Measurements from ENCODE around the gene KNDC1.
"Not testable (repeated sequence)": the region's sequence is repeated elsewhere in the genome, so short reads cannot be mapped to it uniquely, and the experiment has no call there.

KNDC1 gene

DNA sequence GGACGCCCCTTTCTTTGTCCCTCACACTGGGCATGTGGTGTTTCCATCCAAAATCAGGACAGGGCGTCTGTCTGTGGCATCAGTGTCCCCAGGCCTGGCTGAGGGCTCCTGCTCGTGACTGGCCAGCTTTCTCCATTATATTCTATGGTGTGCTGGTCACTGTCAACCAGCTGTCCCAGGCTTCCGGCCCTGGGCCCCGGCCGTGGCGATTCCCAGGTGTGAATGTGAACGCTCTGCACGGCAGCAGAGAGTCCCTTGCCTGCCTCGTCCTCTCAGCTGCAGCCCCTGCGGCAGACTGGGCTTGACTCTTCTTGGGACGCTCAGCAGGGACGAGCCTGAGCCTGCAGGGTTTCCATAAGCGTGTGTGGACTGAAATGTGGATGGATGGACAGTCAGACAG lies 64.1 kb downstream of the KNDC1 start:
- DNase-seq: no peak

DNA sequence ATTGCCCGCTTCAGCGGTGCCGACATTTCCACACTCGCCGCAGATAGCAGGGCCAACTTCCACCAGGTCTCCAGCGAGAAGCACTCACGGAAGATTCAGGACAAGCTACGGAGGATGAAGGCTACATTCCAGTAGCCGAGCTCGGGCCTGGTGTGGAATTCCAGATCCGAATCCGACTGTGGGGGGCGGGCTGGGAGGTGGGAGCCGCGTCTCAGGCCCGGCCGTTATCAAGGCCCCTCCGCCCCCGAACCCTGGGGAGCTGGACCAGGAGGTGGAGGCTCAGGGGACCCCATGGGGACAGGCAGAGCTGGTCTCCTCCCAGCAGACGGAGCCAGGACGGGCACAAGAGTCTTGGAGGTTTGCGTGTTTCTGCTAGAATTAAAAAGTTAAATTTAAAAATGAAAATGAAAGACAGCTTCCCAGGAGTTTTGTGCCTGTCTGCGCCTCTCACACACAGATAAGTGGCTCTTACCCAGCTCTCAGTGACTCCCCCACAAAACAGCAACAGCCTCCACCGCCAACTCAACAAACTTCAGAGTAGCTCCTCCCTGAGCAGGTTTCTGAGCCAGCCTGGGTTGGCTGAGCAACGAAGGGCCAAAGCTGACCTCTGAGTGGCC lies 64.8 kb downstream of the KNDC1 start:
- DNase-seq: no peak

DNA sequence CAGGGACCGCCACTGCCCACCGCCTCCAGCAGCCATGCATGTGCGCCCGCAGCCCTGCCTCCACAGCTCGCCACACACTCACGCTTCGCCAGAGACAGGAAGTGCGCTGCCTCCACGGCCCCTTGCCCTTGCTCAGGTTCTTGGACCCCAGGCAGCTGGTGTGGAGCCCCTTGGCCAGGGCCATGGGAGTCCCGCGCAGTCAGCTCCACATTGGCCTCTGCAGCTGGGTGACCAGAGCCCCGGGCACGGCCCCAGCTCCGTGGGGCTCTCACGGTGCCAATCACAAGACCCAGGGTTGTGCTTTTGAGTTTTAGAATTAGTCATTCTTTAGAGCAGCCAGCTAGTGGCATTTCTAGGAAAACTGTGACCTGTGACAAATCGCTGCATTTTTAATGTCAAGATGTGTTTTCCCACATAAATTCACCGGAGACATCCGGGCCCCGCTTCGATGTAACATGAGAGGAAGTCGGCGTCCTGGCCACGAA lies 65.7 kb downstream of the KNDC1 start:
- no peak for DNase-seq

DNA sequence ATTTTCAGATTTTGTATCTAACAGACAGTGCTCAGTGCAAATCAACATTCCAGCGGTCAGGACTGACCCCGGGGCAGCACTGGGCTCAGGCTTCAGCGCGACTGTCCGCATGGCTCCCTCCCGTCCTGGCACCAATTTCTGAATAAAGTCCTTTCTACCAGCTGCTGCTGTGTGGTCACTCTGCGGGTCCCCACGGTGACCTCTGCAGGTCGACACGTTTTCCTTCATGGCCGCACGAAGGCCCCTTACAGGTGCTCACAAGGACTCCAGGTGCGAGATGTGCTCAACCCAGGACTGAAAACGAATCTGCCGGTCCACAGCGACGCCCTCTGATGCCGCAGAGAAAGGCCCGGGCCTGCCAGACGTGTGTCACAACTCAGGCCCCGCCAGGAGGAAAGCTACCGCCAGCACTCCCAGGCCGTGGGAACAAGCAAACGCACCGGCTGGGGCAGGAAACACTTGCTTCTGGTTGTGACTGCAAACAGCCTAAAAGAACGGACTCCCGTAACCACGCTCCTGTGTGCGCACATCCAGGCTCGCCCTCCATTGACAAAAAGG lies 66.3 kb downstream of the KNDC1 start:
- no peak for DNase-seq

DNA sequence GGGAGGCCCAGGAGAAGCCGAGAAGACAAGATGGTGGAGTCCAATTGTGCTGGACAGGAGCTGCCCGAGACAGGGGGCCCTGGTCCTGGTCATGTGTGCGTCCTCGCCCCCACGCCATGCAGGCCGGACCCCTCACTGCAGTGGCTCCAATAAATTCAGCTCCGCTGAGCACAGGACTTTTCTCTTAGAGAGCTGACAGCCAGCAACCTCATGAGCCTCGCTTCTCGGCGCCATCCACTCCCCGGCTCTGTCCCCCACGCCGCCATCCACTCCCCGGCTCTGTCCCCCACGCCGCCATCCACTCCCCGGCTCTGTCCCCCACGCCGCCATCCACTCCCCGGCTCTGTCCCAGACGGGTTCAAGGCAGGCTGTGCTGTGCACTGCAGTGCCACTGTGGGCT lies 67.2 kb downstream of the KNDC1 start:
- no peak for DNase-seq

DNA sequence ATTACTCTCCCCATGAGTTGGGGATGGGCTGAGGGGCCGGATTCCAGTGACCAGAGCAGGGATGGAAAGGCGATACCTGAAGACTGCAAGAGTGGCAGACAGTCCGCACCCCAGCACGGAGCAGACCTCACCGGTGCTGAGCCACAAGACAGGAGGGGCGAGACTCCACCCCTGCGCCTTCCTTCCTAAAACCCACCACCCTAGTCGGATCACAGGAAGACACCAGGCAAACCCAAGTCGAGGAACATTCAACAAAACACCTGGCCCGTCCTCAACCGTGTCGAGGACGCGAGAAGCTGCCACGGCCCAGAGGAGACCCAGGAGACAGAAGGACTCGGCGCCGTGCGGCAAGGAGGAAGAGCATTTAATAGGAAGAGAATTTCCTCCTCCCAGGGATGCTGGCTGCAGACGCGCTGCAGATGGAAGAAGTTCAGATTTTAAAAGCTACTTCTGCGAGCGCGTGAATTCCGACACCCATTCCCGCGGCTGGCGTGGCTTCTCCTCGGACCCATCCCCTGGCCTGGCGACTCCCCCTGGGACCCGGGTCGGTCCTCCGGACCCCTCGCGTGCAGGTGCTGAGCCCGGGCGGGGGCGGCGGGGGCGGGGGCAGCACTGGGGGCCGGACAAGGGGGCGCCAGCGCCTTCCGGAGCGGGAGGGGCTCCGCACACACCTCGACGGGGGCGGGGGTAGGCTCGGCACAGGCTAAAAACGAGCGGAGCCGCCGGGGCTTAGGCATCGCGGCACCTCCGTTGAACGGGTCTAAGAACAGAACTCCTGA lies 69.4 kb downstream of the KNDC1 start:
- no peak for DNase-seq

DNA sequence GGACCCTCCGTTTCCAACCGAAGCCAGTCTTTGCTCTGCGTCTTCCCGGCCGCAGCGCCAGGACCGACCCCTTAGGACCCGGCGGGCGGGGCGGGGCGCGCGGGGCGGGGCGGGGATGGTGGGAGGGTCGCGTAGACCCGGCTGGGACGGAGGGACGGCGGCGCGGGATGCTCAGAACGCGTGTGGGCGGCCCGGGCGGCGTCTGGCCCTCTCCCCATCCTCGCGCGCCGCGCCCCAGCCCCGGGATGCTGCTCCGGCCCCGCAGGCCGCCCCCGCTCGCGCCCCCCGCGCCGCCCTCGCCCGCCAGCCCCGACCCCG lies 70.0 kb downstream of the KNDC1 start, which contains the start of gene UTF1:
UTF1 (plus strand) TSS at position 174 of the 318 bp plus-strand sequence; CDS start at position 246, 72 bp downstream.
- DNase-seq: no peak

DNA sequence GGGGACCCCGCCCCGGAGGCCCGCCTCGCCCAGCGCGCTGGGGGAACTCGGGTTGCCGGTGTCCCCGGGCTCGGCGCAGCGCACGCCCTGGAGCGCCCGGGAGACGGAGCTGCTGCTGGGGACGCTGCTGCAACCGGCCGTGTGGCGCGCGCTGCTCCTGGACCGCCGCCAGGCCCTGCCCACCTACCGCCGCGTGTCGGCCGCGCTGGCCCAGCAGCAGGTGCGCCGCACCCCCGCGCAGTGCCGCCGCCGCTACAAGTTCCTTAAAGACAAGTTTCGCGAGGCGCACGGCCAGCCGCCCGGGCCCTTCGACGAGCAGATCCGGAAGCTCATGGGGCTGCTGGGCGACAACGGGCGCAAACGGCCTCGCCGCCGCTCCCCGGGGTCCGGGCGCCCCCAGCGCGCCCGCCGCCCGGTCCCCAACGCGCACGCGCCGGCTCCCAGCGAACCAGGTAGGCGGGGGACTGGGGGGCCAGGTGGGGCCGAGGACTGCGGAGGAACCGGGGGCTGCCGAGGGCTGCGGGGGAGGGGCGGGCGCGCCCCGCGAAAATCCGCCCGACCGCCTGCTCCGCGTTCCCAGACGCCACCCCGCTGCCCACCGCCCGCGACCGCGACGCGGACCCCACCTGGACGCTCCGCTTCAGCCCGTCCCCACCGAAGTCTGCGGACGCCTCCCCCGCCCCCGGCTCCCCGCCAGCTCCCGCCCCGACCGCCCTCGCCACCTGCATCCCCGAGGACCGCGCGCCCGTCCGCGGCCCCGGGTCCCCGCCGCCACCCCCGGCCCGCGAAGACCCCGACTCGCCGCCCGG lies 70.6 kb downstream of the KNDC1 start:
- no peak for DNase-seq

DNA sequence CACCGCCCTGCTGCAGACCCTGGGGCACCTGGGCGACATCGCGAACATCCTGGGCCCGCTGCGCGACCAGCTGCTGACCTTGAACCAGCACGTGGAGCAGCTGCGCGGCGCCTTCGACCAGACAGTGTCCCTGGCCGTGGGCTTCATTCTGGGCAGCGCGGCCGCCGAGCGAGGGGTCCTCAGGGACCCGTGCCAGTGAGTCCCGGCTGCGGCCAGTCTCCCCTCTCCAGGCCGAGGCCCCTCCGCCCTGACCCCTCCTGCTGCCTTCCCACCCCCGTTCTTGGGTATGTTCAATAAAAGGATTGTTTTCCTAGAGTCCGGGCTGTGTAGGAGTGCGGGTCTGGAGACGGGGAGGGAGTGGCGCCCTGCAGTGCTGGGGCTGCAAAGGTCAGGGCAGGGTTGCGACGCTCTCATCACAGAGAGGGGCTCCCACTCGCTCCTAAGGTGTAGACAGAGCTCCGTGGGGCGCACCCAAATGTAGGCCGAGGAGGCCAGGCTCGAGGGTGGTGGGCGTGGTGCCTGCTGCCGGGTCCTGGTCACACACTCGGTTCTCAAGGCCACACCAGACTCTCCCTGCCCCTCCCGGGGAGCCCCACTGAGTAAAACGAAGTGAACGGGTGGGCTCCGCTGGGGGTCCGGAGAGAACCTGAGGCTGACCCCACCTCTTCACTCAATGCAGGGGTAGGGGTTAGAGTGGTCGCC lies 71.4 kb downstream of the KNDC1 start:
- no peak for DNase-seq

DNA sequence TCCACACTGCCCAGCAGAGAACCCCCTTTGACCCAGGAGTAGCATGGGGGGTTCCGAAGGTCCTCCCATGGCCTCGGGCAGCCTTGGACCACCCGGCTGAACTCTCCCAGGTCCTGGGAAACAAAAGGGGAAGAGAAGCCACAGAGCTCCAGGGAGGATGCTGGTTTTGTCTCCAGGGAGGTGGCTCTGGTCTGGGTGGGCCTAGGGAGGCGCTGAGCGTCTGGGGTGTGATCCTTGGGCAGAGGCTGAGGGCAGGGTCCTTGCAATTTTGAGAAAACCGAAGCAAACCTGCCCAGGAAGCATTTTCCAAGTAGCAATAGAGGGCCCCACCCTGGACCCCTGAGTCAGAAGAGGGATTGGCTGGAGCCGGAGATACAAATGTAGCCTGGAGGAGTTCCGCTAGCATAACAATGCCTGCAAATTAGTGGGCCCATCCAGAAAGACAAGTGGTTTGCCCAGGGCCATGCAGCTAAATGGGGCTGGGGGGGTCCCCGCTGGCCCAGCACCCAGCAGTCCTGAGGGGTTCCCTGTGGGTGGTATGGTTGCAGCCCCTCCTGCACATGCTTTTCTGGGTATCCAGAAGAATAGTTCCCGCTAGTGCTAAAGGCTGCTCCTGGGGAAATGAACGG lies 72.0 kb downstream of the KNDC1 start:
- no peak for DNase-seq

DNA sequence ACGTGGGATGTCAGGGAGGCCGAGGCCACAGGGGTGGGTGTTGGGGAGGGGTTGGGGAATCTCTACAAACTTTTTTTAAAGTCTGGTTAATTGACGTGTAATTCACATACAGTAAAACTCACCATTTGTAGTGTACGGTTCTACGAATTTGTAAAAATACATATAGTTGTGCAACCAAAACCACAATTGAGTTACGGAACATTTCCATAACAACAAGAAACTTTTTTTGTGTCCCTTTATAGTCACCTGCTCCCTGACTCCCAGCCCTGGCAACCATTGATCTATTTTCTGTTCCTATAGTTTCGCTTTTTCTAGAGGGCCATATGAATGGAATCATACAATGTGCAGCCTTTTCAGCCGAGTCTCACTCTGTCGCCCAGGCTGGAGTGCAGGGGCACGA lies 74.8 kb downstream of the KNDC1 start:
- not testable (repeated sequence) for DNase-seq

DNA sequence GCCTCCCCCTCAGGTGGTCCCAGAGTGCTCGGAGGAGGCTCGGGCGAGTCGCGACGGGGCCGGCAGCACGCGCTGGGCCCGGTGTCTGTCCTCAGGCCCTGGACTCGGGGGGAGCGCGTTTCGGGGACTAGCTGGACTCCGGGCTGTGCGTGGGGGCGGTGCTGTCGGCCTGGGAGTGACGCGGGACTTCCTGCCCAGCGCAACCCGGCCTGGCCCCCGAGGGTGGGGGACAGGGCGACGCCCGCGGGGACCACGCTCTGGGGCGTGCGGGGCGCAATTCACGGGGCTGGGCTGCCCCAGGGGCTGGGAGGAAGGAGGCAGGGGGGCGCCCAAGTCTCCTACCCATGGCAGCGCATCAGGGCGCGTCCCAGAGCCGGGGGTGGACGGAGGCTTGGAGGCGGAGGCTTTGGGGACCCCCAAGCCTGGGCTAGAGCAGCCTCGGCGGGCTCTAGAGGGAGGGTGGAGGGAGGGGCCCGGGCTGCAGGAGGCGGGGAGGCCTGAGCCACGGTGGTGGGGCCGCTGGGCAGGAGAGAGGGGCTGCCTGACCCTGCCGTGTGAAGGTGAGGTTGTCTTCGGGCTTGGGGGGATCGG lies 75.3 kb downstream of the KNDC1 start:
- no peak for DNase-seq

DNA sequence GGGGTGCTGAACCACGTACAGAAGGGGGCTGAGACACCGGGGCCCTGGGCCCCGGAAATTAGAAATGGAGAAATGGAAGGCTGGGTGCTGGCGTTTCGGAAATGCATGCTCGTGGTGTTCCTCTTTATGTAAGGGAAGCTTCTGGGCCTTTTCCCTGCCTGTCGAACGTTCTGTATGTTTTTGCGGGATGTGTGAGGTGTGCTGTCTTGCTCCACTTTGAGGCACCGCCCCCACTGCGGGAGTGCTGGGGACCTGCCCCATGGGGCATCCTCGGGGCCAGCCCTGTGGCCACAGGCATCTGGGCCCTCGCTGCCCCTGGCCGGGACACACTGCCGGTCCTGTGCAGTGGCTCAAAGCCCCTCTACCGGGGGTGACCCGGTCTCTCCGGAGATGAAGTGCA lies 75.9 kb downstream of the KNDC1 start:
- no peak for DNase-seq

DNA sequence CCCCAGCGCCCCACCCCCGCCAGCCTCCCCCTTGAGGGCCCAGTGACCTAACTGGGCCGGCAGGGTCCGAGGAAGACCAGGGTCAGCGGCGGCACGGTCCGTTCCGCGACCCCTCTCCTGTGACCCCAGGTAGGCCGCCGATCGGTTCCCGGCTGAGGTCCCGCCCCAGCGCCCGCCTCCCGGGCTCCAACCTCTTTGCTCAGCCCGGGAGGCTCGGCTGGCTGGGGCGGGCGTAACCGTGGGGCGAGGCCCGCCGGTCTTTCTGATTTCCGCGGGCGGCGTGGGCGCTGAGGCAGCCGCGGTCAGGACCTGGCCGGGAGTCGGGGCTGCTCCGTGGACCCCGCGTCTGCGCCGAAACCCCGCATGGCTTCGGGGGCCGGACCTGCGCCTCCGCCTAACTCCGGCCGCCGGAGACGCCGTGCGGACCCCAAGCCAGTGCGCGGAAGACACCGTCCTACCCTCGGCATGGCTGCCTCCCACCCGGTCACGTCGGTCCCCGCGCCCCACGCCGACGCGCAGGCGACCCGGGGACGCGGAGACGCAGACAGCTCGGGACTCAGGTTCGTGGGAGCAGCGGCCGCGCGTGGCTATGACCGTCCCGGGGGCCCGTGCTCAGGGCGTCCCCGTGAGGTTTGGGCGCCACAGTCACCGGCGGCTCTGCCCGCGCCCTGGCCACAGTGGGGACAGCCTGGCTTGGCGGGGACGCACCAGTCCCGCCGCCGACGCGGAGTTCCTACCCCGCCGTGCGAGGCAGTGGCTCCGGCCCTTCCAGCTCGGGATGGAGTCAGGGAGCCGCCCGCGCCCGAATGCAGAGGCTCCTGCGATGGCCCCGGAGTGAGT lies 76.6 kb downstream of the KNDC1 start:
- no peak for DNase-seq

DNA sequence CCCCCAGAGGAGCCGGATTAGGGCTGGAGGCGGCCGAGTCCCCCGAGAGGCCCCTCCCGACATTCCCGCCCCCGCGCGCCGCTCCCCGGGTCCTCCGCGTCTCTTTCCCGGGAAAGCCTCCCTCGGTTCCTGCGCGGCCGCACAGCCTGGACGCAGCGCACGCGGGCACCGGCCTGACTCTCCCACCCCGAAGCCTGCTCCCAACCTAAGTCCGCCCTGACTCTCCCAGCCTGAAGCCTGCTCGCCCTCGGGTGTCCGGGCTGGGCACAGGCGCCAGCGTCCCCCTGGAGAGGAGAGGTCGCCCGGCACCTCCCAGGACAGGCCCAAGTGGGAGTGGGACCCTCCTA lies 77.2 kb downstream of the KNDC1 start:
- DNase-seq: no peak

DNA sequence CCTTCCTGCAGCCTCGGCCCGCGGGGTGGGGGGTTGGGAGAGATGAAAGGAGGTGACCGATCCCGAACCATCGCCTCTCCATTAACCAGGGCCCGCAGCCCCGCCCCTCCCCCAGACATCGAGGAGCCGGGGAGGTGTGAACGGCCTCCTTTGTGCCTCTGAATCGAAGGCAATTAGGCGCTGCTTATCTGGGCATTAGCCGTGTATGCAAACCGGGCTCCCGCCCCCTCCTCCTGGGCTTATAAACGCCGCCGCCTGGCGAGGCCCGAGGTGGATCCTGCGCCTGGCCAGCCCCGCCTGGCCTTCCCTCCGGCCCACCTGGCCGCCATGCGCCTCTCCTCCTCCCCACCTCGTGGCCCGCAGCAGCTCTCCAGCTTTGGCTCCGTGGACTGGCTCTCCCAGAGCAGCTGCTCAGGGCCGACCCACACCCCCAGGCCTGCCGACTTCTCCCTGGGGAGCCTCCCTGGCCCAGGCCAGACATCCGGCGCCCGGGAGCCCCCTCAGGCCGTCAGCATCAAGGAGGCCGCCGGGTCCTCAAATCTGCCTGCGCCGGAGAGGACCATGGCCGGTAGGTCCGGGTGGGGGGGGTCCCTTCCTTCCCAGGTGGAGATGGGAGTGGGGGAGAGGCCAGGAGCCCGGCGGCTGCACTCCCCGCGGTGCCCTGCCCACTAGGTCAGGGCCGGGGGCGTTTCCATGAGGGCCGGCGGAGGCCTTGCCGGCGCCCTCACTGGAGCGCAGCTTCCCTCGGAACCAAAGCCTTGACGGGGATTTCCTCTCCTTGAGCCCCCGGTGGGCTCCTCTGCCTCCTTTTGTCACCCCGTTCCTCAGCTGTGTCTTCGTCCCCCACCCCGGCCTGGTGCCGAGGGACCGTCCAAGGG lies 77.8 kb downstream of the KNDC1 start, which contains the start of gene VENTX:
VENTX (plus strand) TSS at position 268 of the 878 bp plus-strand sequence; CDS start at position 328, 60 bp downstream.
- DNase-seq: no peak

DNA sequence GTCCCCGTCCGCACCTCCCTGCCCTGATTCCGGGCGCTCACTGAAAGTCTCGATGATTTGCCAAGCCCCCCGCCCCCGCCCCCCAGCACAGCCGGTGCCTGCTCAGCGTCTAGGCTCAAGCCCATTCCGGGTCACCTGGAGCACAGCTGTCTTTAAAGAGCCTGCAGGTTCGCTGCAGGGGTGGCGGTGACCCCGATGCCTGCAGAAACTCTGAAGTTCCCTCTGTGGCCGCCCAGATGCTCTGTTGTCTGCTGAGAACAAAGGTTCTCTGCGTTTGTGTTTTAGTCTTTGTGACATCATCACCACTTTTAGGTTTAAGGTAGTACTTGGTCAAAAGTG lies 78.4 kb downstream of the KNDC1 start:
- no peak for DNase-seq

DNA sequence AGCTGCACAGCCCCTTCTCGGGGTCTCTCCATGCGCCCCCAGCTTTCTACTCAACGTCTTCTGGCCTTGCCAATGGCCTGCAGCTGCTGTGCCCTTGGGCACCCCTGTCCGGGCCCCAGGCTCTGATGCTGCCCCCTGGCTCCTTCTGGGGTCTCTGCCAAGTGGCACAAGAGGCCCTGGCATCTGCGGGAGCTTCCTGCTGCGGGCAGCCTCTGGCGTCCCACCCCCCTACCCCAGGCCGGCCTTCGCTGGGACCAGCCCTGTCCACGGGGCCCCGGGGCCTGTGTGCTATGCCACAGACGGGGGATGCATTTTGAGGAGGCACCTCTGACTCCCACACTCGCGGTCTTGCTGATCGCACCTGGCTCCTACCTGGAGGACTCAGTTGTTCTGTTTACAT lies 80.0 kb downstream of the KNDC1 start:
- DNase-seq: no peak

DNA sequence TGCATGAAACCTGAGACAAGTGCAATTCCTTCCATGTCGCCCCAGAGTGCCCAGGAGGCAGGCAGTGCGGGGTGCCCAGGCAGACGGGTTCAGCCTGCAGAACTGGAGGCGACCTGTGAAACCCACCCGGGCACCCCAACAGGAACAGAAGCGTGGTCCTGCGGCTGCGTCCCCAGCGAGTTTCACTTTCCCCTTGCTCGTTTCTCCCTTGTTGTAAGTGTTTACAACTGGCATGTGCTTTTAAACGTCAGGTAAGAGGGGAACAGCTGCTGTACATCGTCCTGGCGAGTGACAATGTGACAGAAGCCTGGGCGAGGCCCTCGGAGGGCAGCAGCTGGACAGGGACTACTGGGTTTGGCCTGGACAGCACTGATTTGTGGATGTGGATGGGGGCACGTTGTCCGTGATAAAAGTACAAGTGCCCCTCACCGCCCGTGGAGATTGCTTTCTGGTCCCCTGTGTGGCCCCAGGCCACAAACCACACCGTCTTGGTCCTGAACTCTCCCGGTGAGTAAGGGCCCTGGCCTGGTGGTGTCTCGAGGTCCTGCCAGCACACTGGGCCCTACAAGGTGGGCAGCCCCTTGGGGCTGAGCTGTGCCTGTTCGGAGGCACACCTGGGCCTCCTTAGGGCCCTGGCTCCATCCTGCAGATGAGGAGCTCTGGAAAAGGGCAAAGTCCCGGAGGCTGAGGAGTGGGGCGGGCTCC lies 81.6 kb downstream of the KNDC1 start:
- DNase-seq: no peak
